Endothelial cell of umbilical vein (primary cell): ENCODE results near the gene SERPINB6. TPM values are rescaled to one million over a fixed set of nuclear protein-coding genes. Genes with fewer than 3 reads are reported as not detected.

ENCODE experiments used
- BruUV-seq: library from RNA; stranded (reverse); fragments of 400-500 nt; replicated peaks from 2 replicates; lab custom pipeline; 2021; lab: Mats Ljungman, UMichigan
- CTCF ChIA-PET: fragments of 300-600, 350-600 bp; sonication (Branson Sonifier 250); formaldehyde crosslinking; loops from one replicate; lab custom pipeline; 2021; ENCODE audit warnings: antibody characterized with exemption, inconsistent platforms; lab: Charles Lee
- POLR2A ChIA-PET: fragments of 300-600, 350-600 bp; sonication (Branson Sonifier 250); formaldehyde crosslinking; loops from one replicate; lab custom pipeline; 2021; ENCODE audit warnings: antibody characterized with exemption, inconsistent platforms; lab: Charles Lee
- DNase-seq: peaks from one replicate; pipeline ENCODE4 v3.0.0-alpha.2; 2011; ENCODE audit warnings: low read depth, low spot score
- FAIRE-seq: peaks from 2 replicates; lab custom pipeline; 2011; peaks lifted over from hg19 to GRCh38; lab: Jason Lieb, UNC
- H2AFZ ChIP-seq: 2 replicates; pipeline ENCODE4 v1.6.0; 2012; ENCODE audit warnings: low read depth, low read length, control low read depth, inconsistent platforms
- H3K27ac ChIP-seq: 2 replicates; pipeline ENCODE4 v1.5.1; 2011; ENCODE audit warnings: low read depth, mild to moderate bottlenecking, control low read depth, low read length, moderate library complexity; ENCODE audit not compliant: insufficient read depth
- H3K27me3 ChIP-seq, 2 experiments: 2 replicates each; pipeline versions ENCODE4 v1.6.0 to v1.6.1; 2011; ENCODE audit warnings: low read length in 2 of 2, mixed read lengths in 1 of 2; ENCODE audit not compliant: control insufficient read depth in 2 of 2, insufficient read depth in 2 of 2
- H3K36me3 ChIP-seq, 2 experiments: 2 replicates in 1 of 2; 3 replicates in 1 of 2; pipeline ENCODE4 v1.5.1; 2011; ENCODE audit warnings: low read length in 2 of 2, mild to moderate bottlenecking in 1 of 2, moderate library complexity in 1 of 2; ENCODE audit not compliant: control insufficient read depth in 2 of 2, insufficient read depth in 2 of 2; ENCODE audit errors: extremely low read depth in 1 of 2
- H3K4me1 ChIP-seq: 3 replicates; pipeline ENCODE4 v1.5.1; 2011; ENCODE audit warnings: mild to moderate bottlenecking, low read length; ENCODE audit not compliant: control insufficient read depth, insufficient read depth; ENCODE audit errors: extremely low read depth
- H3K4me2 ChIP-seq: 2 replicates; pipeline ENCODE4 v1.6.1; 2011; ENCODE audit warnings: low read length, control low read depth, mixed read lengths; ENCODE audit not compliant: insufficient read depth
- H3K4me3 ChIP-seq, 3 experiments: fragments of 200-600 bp in 1 of 3; sonication (generic), shearing (Covaris generic) in 1 of 3; replicated peaks in 1 of 3; 2 replicates each; pipeline ENCODE4 v1.5.1; 2011 to 2016; ENCODE audit warnings: control low read depth in 3 of 3, low read length in 3 of 3, mild to moderate bottlenecking in 2 of 3, inconsistent platforms in 1 of 3, low read depth in 1 of 3, moderate library complexity in 1 of 3; ENCODE audit not compliant: insufficient read depth in 1 of 3
- H3K79me2 ChIP-seq: 2 replicates; pipeline ENCODE4 v1.6.0; 2012; ENCODE audit warnings: low read length, inconsistent platforms; ENCODE audit not compliant: control insufficient read depth, insufficient read depth
- H3K9ac ChIP-seq: replicated peaks from 2 replicates; pipeline ENCODE3; 2011; ENCODE audit warnings: low read length, control low read depth; ENCODE audit not compliant: insufficient read depth; ENCODE audit errors: extremely low read depth
- H3K9me1 ChIP-seq: replicated peaks from 3 replicates; pipeline ENCODE4 v1.6.0; 2011; ENCODE audit warnings: mild to moderate bottlenecking, low read length; ENCODE audit not compliant: control insufficient read depth, insufficient read depth; ENCODE audit errors: extremely low read depth
- H3K9me3 ChIP-seq: replicated peaks from 2 replicates; pipeline ENCODE4 v1.5.1; 2012; ENCODE audit warnings: low read length, inconsistent platforms; ENCODE audit not compliant: control insufficient read depth, insufficient read depth
- H4K20me1 ChIP-seq: replicated peaks from 2 replicates; pipeline ENCODE3; 2011; ENCODE audit warnings: mild to moderate bottlenecking, low read length; ENCODE audit not compliant: control insufficient read depth, insufficient read depth; ENCODE audit errors: extremely low read depth
- CTCF ChIP-seq, 2 donors: IDR thresholded peaks; 1 replicate in 1 of 2; 2 replicates in 1 of 2; pipeline ENCODE4 v1.5.1; 2011; ENCODE audit warnings: low read length in 2 of 2, mild to moderate bottlenecking in 2 of 2, moderate library complexity in 2 of 2, control low read depth in 1 of 2, inconsistent platforms in 1 of 2, low read depth in 1 of 2; ENCODE audit not compliant: insufficient read depth in 1 of 2; ENCODE audit errors: extremely low read depth in 1 of 2
- EZH2 ChIP-seq: IDR thresholded peaks from 2 replicates; pipeline ENCODE4 v1.6.1; 2012; ENCODE audit warnings: borderline replicate concordance, low read depth, mild to moderate bottlenecking, moderate library complexity, low read length, inconsistent platforms; ENCODE audit not compliant: severe bottlenecking
- FOS ChIP-seq: IDR thresholded peaks from 2 replicates; pipeline ENCODE4 v1.6.1; 2011; ENCODE audit warnings: mild to moderate bottlenecking, low read length, moderate library complexity, borderline replicate concordance; ENCODE audit not compliant: insufficient read depth
- GATA2 ChIP-seq: IDR thresholded peaks from 2 replicates; pipeline ENCODE4 v1.7.0; 2011; ENCODE audit warnings: low read depth, mild to moderate bottlenecking, moderate library complexity, mixed read lengths, low read length; ENCODE audit not compliant: insufficient read length, insufficient read depth
- JUN ChIP-seq: IDR thresholded peaks from 2 replicates; pipeline ENCODE4 v1.6.1; 2011; ENCODE audit warnings: borderline replicate concordance, low read depth; ENCODE audit not compliant: insufficient read length, insufficient read depth
- MAX ChIP-seq: IDR thresholded peaks from 2 replicates; pipeline ENCODE4 v1.6.1; 2011; ENCODE audit not compliant: insufficient read depth, insufficient read length
- MYC ChIP-seq: IDR thresholded peaks from one replicate; pipeline ENCODE4 v1.6.1; 2011; ENCODE audit warnings: mild to moderate bottlenecking, low read depth, low read length
- POLR2A ChIP-seq: IDR thresholded peaks from 2 replicates; pipeline ENCODE4 v1.6.1; 2012; ENCODE audit warnings: low read depth, mild to moderate bottlenecking, control low read depth, low read length
- POLR2AphosphoS5 ChIP-seq: IDR thresholded peaks from 2 replicates; pipeline ENCODE4 v1.6.1; 2012; ENCODE audit warnings: low read depth, mild to moderate bottlenecking, control low read depth, low read length, moderate library complexity; ENCODE audit not compliant: insufficient read depth
- dilution Hi-C: fragments of 300-500 bp; cut with MboI; formaldehyde crosslinking; loops from one replicate; pipeline ENCODE4 v1.15.0; 2019; ENCODE audit warnings: low sequenced_read_pairs; ENCODE audit not compliant: extremely low pct_ligation_motif_present
- intact Hi-C: fragments of 100-400 bp; cut with micrococcal nuclease; formaldehyde crosslinking; loops from one replicate; pipeline ENCODE4 v1.10.0; 2022
- polyA plus RNA-seq, 4 experiments: library from polyadenylated mRNA; depleted of rRNA in 3 of 4; stranded (reverse) in 3 of 4; unstranded in 1 of 4; fragments of >200 nt; gene quantifications; 2 replicates each; pipeline versions ENCODE4 v1.2.1 to v1.2.3, GENCODE V29; 2011 to 2012; ENCODE audit warnings: missing spikeins in 1 of 4
- total RNA-seq: library from RNA; stranded (reverse); gene quantifications from 2 replicates; pipeline ENCODE4 v1.2.3, GENCODE V29; 2021

SERPINB6 gene
- total and polyA plus RNA-seq, 2 donors (not counting 3 experiments of a cell fraction or from before 2014, with no cell fraction given), result 145 to 151 TPM

- no peak overlapping the region for H3K4me3 ChIP-seq
- intact Hi-C loops (no loop called here), dilution Hi-C loops (no loop called here)
- H3K4me2 ChIP-seq, result no peak overlapping the region
- H3K27ac ChIP-seq, result no peak overlapping the region
- peaks cover 8 to 29% of the 10 kb centered on the region in 2 experiments for H3K36me3 ChIP-seq
- no peak overlapping the region for H2AFZ ChIP-seq
- FAIRE-seq (no peak), DNase-seq (no peak)
- H3K9me3 ChIP-seq, result no peaks in the 10 kb centered on the region
- ChIA-PET POLR2A (no interaction called here), CTCF (interaction anchor here (1.0 to 10.3 kb wide), 4 partner anchors 10 to 159 kb away, joined by 3 to 331 read pairs (median 12); no protein-coding TSS in a partner anchor)
- BruUV-seq, result no TSS peak
- no peak overlapping the region for H3K9ac ChIP-seq
- H4K20me1 ChIP-seq, result no peaks in the 10 kb centered on the region
- H3K4me1 ChIP-seq, result peaks cover 3% of the 10 kb centered on the region
- H3K9me1 ChIP-seq, result no peaks in the 10 kb centered on the region
- no peak for TF ChIP-seq MYC
- TF ChIP-seq MAX, result no peak
- no peak for TF ChIP-seq GATA2
- no peak for TF ChIP-seq POLR2AphosphoS5
- no peak for TF ChIP-seq FOS
- no peak for TF ChIP-seq POLR2A
- no peaks in the 10 kb centered on the region for H3K79me2 ChIP-seq
- H3K27me3 ChIP-seq, result no peaks in the 10 kb centered on the region
Measured at GRCh38 chr6:2950713-2951112, 20.7 kb downstream of the SERPINB6 start.

DNA sequence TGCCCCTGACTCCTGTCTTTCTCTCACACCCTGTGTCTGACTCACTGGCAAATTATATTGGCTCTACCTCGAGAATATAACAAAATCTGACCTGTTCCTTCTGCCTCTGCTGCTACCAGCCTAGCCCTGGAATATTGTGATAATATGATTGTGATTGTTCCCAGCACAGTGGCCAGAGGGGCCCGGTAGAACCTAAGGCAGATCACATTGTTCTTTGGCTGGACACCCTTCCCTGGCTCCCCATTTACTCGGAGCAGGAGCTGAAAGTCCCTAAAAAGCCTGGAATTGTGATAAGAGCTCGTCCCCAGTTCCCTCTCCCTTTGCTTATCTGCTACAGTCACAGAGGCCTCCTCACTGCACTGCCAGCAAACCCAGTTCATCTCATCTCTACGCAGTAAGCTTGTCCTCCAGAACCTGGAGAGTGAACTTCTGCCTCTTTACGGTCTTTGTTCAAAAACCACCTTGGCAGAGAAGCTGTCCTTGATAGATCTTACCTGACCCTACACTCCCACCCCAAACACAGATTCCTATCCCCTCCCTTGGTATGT, 21.8 kb downstream of the SERPINB6 start:
- FAIRE-seq, result no peak
- intact Hi-C loops, result no loop called here

More for the DNA sequence above, 21.8 kb downstream of the SERPINB6 start:
- Histone ChIP-seq H2AFZ (no peak overlapping the region), H3K4me3 (no peak overlapping the region), H3K27me3 (no peaks in the 10 kb centered on the region), H4K20me1 (no peaks in the 10 kb centered on the region), H3K4me1 (peaks cover 3% of the 10 kb centered on the region), H3K79me2 (no peaks in the 10 kb centered on the region), H3K36me3 (peaks cover 8 to 27% of the 10 kb centered on the region in 2 experiments), H3K9me1 (no peaks in the 10 kb centered on the region), H3K27ac (no peak overlapping the region), H3K9ac (no peak overlapping the region), H3K9me3 (no peaks in the 10 kb centered on the region), H3K4me2 (no peak overlapping the region)
- no peak for DNase-seq
- CTCF ChIA-PET, result interaction anchor here (1.8 to 10.3 kb wide), 2 partner anchors 38 to 158 kb away, joined by 5 to 331 read pairs; no protein-coding TSS in a partner anchor
- dilution Hi-C loops, result no loop called here
- BruUV-seq, result no TSS peak
- TF ChIP-seq CTCF (IDR thresholded peaks at IDR 0.05; ENCODE audit: extremely low read depth in 1 of 2, insufficient read depth in 1 of 2, low read depth in 1 of 2, low read length in 2 of 2), result no peak
- TF ChIP-seq MAX, result no peak
- no peak for TF ChIP-seq GATA2
- no peak for TF ChIP-seq POLR2A
- no peak for TF ChIP-seq EZH2
- TF ChIP-seq FOS, result no peak
- no peak for TF ChIP-seq POLR2AphosphoS5
- no peak for TF ChIP-seq JUN
- no peak for TF ChIP-seq MYC
- POLR2A ChIA-PET, result no interaction called here
